B cell (primary cell): ENCODE data around the gene NUMA1. TPM values are rescaled to one million over a fixed set of nuclear protein-coding genes. Genes with fewer than 3 reads are reported as not detected.
A peak's percentile ranks its signal among the peaks of the same experiment; 100 is the strongest.

ENCODE experiments used
- ATAC-seq: fragments of 200-7000 bp; cut with Tn5 transposase; one replicate; pipeline ENCODE4 v1.10.0; 2021; ENCODE audit warnings: low read depth, mild to moderate bottlenecking, moderate number of reproducible peaks, moderate library complexity
- CTCF ChIA-PET: fragments of 350-600 bp; sonication (Branson Sonifier 250); formaldehyde crosslinking; loops from one replicate; lab custom pipeline; 2021; ENCODE audit warnings: antibody characterized with exemption, inconsistent platforms; lab: Charles Lee
- POLR2A ChIA-PET: fragments of 350-600 bp; sonication (Branson Sonifier 250); formaldehyde crosslinking; loops from one replicate; lab custom pipeline; 2021; ENCODE audit warnings: antibody characterized with exemption; lab: Charles Lee
- DNase-seq: peaks from one replicate; pipeline ENCODE4 v3.0.0; 2013
- H2AFZ ChIP-seq: 2 replicates; pipeline ENCODE4 v1.6.1; 2012; ENCODE audit warnings: mild to moderate bottlenecking, low read depth, low read length; ENCODE audit not compliant: insufficient read depth, poor library complexity, severe bottlenecking
- H3K27ac ChIP-seq, 2 donors: 1 replicate in 1 of 2; 2 replicates in 1 of 2; pipeline ENCODE4 v1.5.1; 2012 to 2013; ENCODE audit warnings: low read length in 2 of 2, mild to moderate bottlenecking in 2 of 2, moderate library complexity in 1 of 2
- H3K27me3 ChIP-seq, 4 experiments: fragments of 200-600 bp in 1 of 4; sonication (generic) in 1 of 4; replicated peaks in 1 of 4; 1 replicate in 2 of 4; 2 replicates in 2 of 4; pipeline versions ENCODE4 v1.6.1 to v1.7.0; 2013 to 2016; ENCODE audit warnings: low read length in 3 of 4, mild to moderate bottlenecking in 2 of 4, mixed read lengths in 1 of 4, moderate library complexity in 1 of 4; ENCODE audit not compliant: insufficient read depth in 4 of 4, control insufficient read depth in 3 of 4; ENCODE audit errors: control extremely low read depth in 1 of 4
- H3K36me3 ChIP-seq, 2 experiments: replicated peaks in 1 of 2; 1 replicate in 1 of 2; 2 replicates in 1 of 2; pipeline versions ENCODE4 v1.6.1 to v1.7.1; 2013; ENCODE audit warnings: low read length in 1 of 2; ENCODE audit not compliant: insufficient read depth in 2 of 2, control insufficient read depth in 1 of 2; ENCODE audit errors: control extremely low read depth in 1 of 2, extremely low read depth in 1 of 2
- H3K4me1 ChIP-seq, 2 donors: fragments of 200-600 bp in 1 of 2; sonication (generic) in 1 of 2; 1 replicate in 1 of 2; 2 replicates in 1 of 2; pipeline versions ENCODE4 v1.5.1 to v1.6.1; 2013 to 2017; ENCODE audit warnings: low read length in 2 of 2; ENCODE audit not compliant: control insufficient read depth in 2 of 2, insufficient read depth in 2 of 2
- H3K4me2 ChIP-seq: replicated peaks from 2 replicates; pipeline ENCODE3; 2012; ENCODE audit warnings: mild to moderate bottlenecking, low read depth, low read length; ENCODE audit not compliant: poor library complexity, severe bottlenecking
- H3K4me3 ChIP-seq, 5 experiments: fragments of 200-600 bp in 1 of 5; sonication (generic) in 1 of 5; 1 replicate in 3 of 5; 2 replicates in 2 of 5; pipeline versions ENCODE4 v1.5.1 to v1.7.0; 2011 to 2016; ENCODE audit warnings: low read length in 4 of 5, mild to moderate bottlenecking in 4 of 5, low read depth in 2 of 5, control low read depth in 1 of 5, moderate library complexity in 1 of 5; ENCODE audit not compliant: insufficient read depth in 1 of 5; ENCODE audit errors: control extremely low read depth in 1 of 5, extremely low read depth in 1 of 5
- H3K79me2 ChIP-seq: fragments of 200-600 bp; sonication (generic); one replicate; pipeline ENCODE4 v1.6.0; 2016; ENCODE audit warnings: low read length; ENCODE audit not compliant: control insufficient read depth, insufficient read depth
- H3K9ac ChIP-seq: fragments of 200-600 bp; sonication (generic); 2 replicates; pipeline ENCODE4 v1.6.1; 2017; ENCODE audit warnings: mild to moderate bottlenecking, low read length, moderate library complexity
- H3K9me3 ChIP-seq, 3 donors: one replicate each; pipeline versions ENCODE4 v1.6.1 to v1.7.1; 2013; ENCODE audit warnings: low read length in 2 of 3; ENCODE audit not compliant: control insufficient read depth in 2 of 3, insufficient read depth in 1 of 3; ENCODE audit errors: control extremely low read depth in 1 of 3
- H4K20me1 ChIP-seq: 2 replicates; pipeline ENCODE4 v1.6.0; 2012; ENCODE audit warnings: mild to moderate bottlenecking, low read length; ENCODE audit not compliant: insufficient read depth, control insufficient read depth, poor library complexity, severe bottlenecking
- H3K27ac Mint-ChIP-seq: one replicate; pipeline ENCODE4 v1.8.0; 2021; ENCODE audit warnings: mixed read lengths
- H3K27me3 Mint-ChIP-seq: one replicate; pipeline ENCODE4 v1.8.0; 2021; ENCODE audit warnings: mixed read lengths
- H3K4me1 Mint-ChIP-seq: one replicate; pipeline ENCODE4 v1.8.0; 2021; ENCODE audit warnings: mixed read lengths
- H3K4me3 Mint-ChIP-seq: one replicate; pipeline ENCODE4 v1.8.0; 2021; ENCODE audit warnings: mixed read lengths
- H3K9me3 Mint-ChIP-seq: one replicate; pipeline ENCODE4 v1.8.0; 2022; ENCODE audit warnings: mixed read lengths; ENCODE audit not compliant: insufficient read depth
- CTCF ChIP-seq: fragments of 200-600 bp; IDR thresholded peaks from one replicate; pipeline ENCODE4 v1.8.0; 2022; ENCODE audit warnings: antibody characterized with exemption, mild to moderate bottlenecking
- EZH2 ChIP-seq: IDR thresholded peaks from 2 replicates; pipeline ENCODE4 v1.6.1; 2012; ENCODE audit warnings: borderline replicate concordance, low read depth, mild to moderate bottlenecking, moderate library complexity, low read length; ENCODE audit not compliant: insufficient read depth, poor library complexity, severe bottlenecking
- WGBS: methylation state at CpG from one replicate; pipeline ENCODE4 v1.1.5; 2013; ENCODE audit warnings: missing lambda C conversion rate; ENCODE audit not compliant: insufficient coverage; 5-methylcytosine and 5-hydroxymethylcytosine counted together
- intact Hi-C: fragments of 100-400 bp; cut with micrococcal nuclease; formaldehyde crosslinking; loops from one replicate; pipeline ENCODE4 v1.10.0; 2022
- polyA plus RNA-seq: library from polyadenylated mRNA; depleted of rRNA; stranded (reverse); fragments of >200 nt; gene quantifications from 2 replicates; pipeline ENCODE4 v1.2.3, GENCODE V29; 2012
- total RNA-seq, 2 donors: library from RNA; stranded (reverse); fragments of 120-200 nt in 1 of 2; gene quantifications; 1 replicate in 1 of 2; 2 replicates in 1 of 2; pipeline versions ENCODE4 v1.2.3 to v1.2.4, GENCODE V29; 2013 to 2022

The NUMA1 gene
- total and polyA plus RNA-seq, 2 donors (not counting 1 experiment from before 2014, with no cell fraction given) = 186 to 300 TPM

- H3K9me3 ChIP-seq = no peaks in the 10 kb centered on the region
- H4K20me1 ChIP-seq = no peaks in the 10 kb centered on the region
- no peak overlapping the region for H3K4me2 ChIP-seq
- no peaks in the 10 kb centered on the region for H3K27me3 ChIP-seq
- Mint-ChIP-seq H3K9me3 (no peaks in the 10 kb centered on the region), H3K4me3 (no peak overlapping the region), H3K27me3 (no peaks in the 10 kb centered on the region), H3K4me1 (peaks cover 38% of the 10 kb centered on the region), H3K27ac (no peak overlapping the region)
- peaks cover 37 to 48% of the 10 kb centered on the region in 2 donors for H3K4me1 ChIP-seq
- WGBS = no CpG with 5 or more reads among the region's 2 CpGs
- TF ChIP-seq EZH2 (no peak), CTCF (no peak)
- no peak overlapping the region for H2AFZ ChIP-seq
- peaks cover 22% of the 10 kb centered on the region for H3K79me2 ChIP-seq
- no peak overlapping the region for H3K9ac ChIP-seq
- ATAC-seq (no peak), DNase-seq (no peak)
- ChIA-PET CTCF (interaction anchor here (1.0 to 5.5 kb wide), 3 partner anchors 10 to 27 kb away, joined by 3 to 29 read pairs (median 7); no protein-coding TSS in a partner anchor), POLR2A (no interaction called here)
- no peak overlapping the region for H3K27ac ChIP-seq
- no peak overlapping the region for H3K4me3 ChIP-seq
- intact Hi-C loops = no loop called here
- peaks cover 3 to 13% of the 10 kb centered on the region in 2 experiments for H3K36me3 ChIP-seq
Observed at GRCh38 chr11:71987521-71987920, 92.8 kb downstream of the NUMA1 start.

DNA sequence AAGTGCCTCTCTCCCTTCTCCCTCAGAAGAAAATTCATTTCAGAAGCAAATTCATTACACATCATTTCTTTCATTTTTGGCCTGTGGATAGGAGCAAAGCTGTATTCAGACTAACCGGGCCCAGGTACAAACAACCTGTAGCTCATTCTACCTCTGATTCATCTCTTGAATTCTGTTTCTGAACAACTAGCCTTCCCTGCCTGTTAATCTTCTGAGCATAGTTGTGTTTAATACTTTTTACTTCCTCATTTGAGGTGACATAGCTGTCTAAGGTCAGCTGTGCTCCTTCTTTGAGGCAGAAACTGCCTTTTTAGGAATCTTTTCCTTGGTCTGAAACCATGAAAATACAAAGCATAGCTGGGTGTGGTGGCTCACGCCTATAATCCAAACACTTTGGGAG is 94.2 kb downstream of the NUMA1 start:
- H3K9me3 ChIP-seq = no peaks in the 10 kb centered on the region
- H3K9me3 Mint-ChIP-seq = no peaks in the 10 kb centered on the region
- no peaks in the 10 kb centered on the region for H3K27me3 Mint-ChIP-seq
- H3K4me1 ChIP-seq = peaks cover 23 to 34% of the 10 kb centered on the region in 2 donors
- H3K4me3 ChIP-seq = no peak overlapping the region
- no peak overlapping the region for H3K9ac ChIP-seq
- 25% methylated on average over 1 of the region's 2 CpGs for WGBS
- ATAC-seq (peak; percentile 68), DNase-seq (peak; percentile 49)
- peaks cover 3 to 13% of the 10 kb centered on the region in 2 experiments for H3K36me3 ChIP-seq
- no peaks in the 10 kb centered on the region for H4K20me1 ChIP-seq
- H3K4me3 Mint-ChIP-seq = peak overlapping the region; percentile 54
- H2AFZ ChIP-seq = peak overlapping the region; percentile 43
- POLR2A ChIA-PET = interaction anchor here (0.6 to 0.7 kb wide), 2 partner anchors 425 to 731 kb away, joined by 3 to 5 read pairs; no protein-coding TSS in a partner anchor
- H3K27ac ChIP-seq = peak overlapping the region; percentile 8 to 61
- CTCF ChIA-PET = interaction anchor here (1.1 to 2.7 kb wide), 4 partner anchors 8 to 45 kb away, joined by 3 to 7 read pairs (median 5); no protein-coding TSS in a partner anchor
- H3K79me2 ChIP-seq = peaks cover 36% of the 10 kb centered on the region
- H3K27ac Mint-ChIP-seq = peak overlapping the region; percentile 66
- no peak for TF ChIP-seq EZH2
- TF ChIP-seq CTCF = no peak
- peak overlapping the region; percentile 62 for H3K4me2 ChIP-seq
- H3K4me1 Mint-ChIP-seq = peaks cover 24% of the 10 kb centered on the region
- intact Hi-C loops = no loop called here
- H3K27me3 ChIP-seq = no peaks in the 10 kb centered on the region
